Muscle of leg (tissue), 11 donors: ENCODE measurements around the gene VIL1. TPM values are rescaled to one million over a fixed set of nuclear protein-coding genes. Genes with fewer than 3 reads are reported as not detected.

ENCODE experiments used
- DNase-seq: peaks from one replicate; pipeline ENCODE4 v3.0.0; 2013
- H3K27ac ChIP-seq: one replicate; pipeline ENCODE4 v1.5.1; 2013; ENCODE audit warnings: mild to moderate bottlenecking, low read length, control low read depth
- H3K27me3 ChIP-seq: one replicate; pipeline ENCODE4 v1.6.1; 2013; ENCODE audit warnings: low read length; ENCODE audit not compliant: control insufficient read depth, insufficient read depth
- H3K36me3 ChIP-seq: one replicate; pipeline ENCODE4 v1.6.1; 2013; ENCODE audit warnings: low read length; ENCODE audit not compliant: control insufficient read depth, insufficient read depth
- H3K4me1 ChIP-seq: one replicate; pipeline ENCODE4 v1.6.1; 2013; ENCODE audit warnings: low read length; ENCODE audit not compliant: control insufficient read depth, insufficient read depth
- H3K4me3 ChIP-seq: one replicate; pipeline ENCODE4 v1.5.1; 2013; ENCODE audit warnings: low read length, control low read depth
- H3K9me3 ChIP-seq: replicated peaks from 2 replicates; pipeline ENCODE4 v1.6.1; 2013; ENCODE audit warnings: low read depth, low read length; ENCODE audit not compliant: control insufficient read depth
- whole genome bisulfite sequencing: methylation state at CpG from one replicate; pipeline ENCODE4 v1.1.5; 2013; ENCODE audit warnings: missing lambda C conversion rate; ENCODE audit not compliant: insufficient coverage; 5-methylcytosine and 5-hydroxymethylcytosine counted together
- polyA plus RNA-seq, 8 donors: library from polyadenylated mRNA; unstranded; fragments of 120-200 nt; gene quantifications; one replicate each; pipeline versions ENCODE4 v1.2.1 to v1.2.3, GENCODE V29; 2013; ENCODE audit warnings: inconsistent platforms in 1 of 8, low replicate concordance in 1 of 8; ENCODE audit not compliant: insufficient read length in 8 of 8, insufficient read depth in 1 of 8
- total RNA-seq: library from RNA; stranded (reverse); fragments of 120-200 nt; gene quantifications from one replicate; pipeline ENCODE4 v1.2.4, GENCODE V29; 2013

Gene VIL1
- total and polyA plus RNA-seq, 9 donors: 0.12 to 19.1 (median 0.45) TPM; not detected in 3

- H3K4me3 ChIP-seq: no peak overlapping the region
- H3K27ac ChIP-seq: no peak overlapping the region
- no peaks in the 10 kb centered on the region for H3K27me3 ChIP-seq
- no peaks in the 10 kb centered on the region for H3K9me3 ChIP-seq
- H3K36me3 ChIP-seq: peaks cover 9% of the 10 kb centered on the region
- DNase-seq: no peak
- 94% methylated on average over 5 of the region's 10 CpGs for WGBS
- H3K4me1 ChIP-seq: no peaks in the 10 kb centered on the region
Measured at GRCh38 chr2:218500501-218501060, 81.7 kb downstream of the VIL1 start.

- peaks cover 9% of the 10 kb centered on the region for H3K36me3 ChIP-seq
- DNase-seq: peak; percentile 60
- H3K27ac ChIP-seq: peak overlapping the region; percentile 42
- 89% methylated on average over 1 of the region's 2 CpGs for WGBS
- no peak overlapping the region for H3K4me3 ChIP-seq
- no peaks in the 10 kb centered on the region for H3K4me1 ChIP-seq
- H3K9me3 ChIP-seq: no peaks in the 10 kb centered on the region
- H3K27me3 ChIP-seq: no peaks in the 10 kb centered on the region
Measured at GRCh38 chr2:218501665-218502064, 82.7 kb downstream of the VIL1 start.

Other genes starting within 250 kb of the VIL1 start
- gene ARPC2, start 201.9 kb upstream of the VIL1 start, total RNA-seq: 206 TPM
- gene ARPC2, start 201.9 kb upstream of the VIL1 start, polyA plus RNA-seq: 100 to 1,000 TPM; 220 to 261 (median 237) TPM
- gene GPBAR1, start 158.1 kb upstream of the VIL1 start, total RNA-seq: 1.3 TPM
- gene GPBAR1, start 158.1 kb upstream of the VIL1 start, polyA plus RNA-seq: 1 to 10 TPM; 1.9 to 5.7 (median 2.9) TPM
- gene AAMP, start 149.0 kb upstream of the VIL1 start, total RNA-seq: 88.4 TPM
- 100 to 1,000 TPM in 7 of 8 donors, 10 to 100 TPM in 1; 89.5 to 124 (median 111) TPM for gene AAMP, start 149.0 kb upstream of the VIL1 start, polyA plus RNA-seq
- 50.7 TPM for gene PNKD, start 148.6 kb upstream of the VIL1 start, total RNA-seq
- gene PNKD, start 148.6 kb upstream of the VIL1 start, polyA plus RNA-seq: 10 to 100 TPM; 46.4 to 61.8 (median 51.9) TPM
- gene TMBIM1, start 126.6 kb upstream of the VIL1 start, total RNA-seq: 81.5 TPM
- 10 to 100 TPM; 72.2 to 95.7 (median 77.7) TPM for gene TMBIM1, start 126.6 kb upstream of the VIL1 start, polyA plus RNA-seq
- not detected for gene CATIP, start 62.3 kb upstream of the VIL1 start, total RNA-seq
- gene CATIP, start 62.3 kb upstream of the VIL1 start, polyA plus RNA-seq: under 1 TPM in 5 of 8 donors, not detected in 3; 0.07 to 0.31 (median 0.13) TPM
- gene SLC11A1, start 36.9 kb upstream of the VIL1 start, total RNA-seq: 0.49 TPM
- 1 to 10 TPM in 3 of 8 donors, under 1 TPM in 5; 0.16 to 2.0 (median 0.64) TPM for gene SLC11A1, start 36.9 kb upstream of the VIL1 start, polyA plus RNA-seq
- 64.9 TPM for gene CTDSP1, start 19.3 kb upstream of the VIL1 start, total RNA-seq
- gene CTDSP1, start 19.3 kb upstream of the VIL1 start, polyA plus RNA-seq: 100 to 1,000 TPM in 3 of 8 donors, 10 to 100 TPM in 5; 86.3 to 115 (median 93.9) TPM
- 11.0 TPM for gene USP37, start 149.2 kb downstream of the VIL1 start, total RNA-seq
- gene USP37, start 149.2 kb downstream of the VIL1 start, polyA plus RNA-seq: 10 to 100 TPM in 1 of 8 donors, 1 to 10 TPM in 7; 4.8 to 10.7 (median 9.0) TPM
- gene CNOT9, start 149.7 kb downstream of the VIL1 start, total RNA-seq: 35.4 TPM
- gene CNOT9, start 149.7 kb downstream of the VIL1 start, polyA plus RNA-seq: 10 to 100 TPM; 31.2 to 42.3 (median 36.1) TPM
- 41.8 TPM for gene PLCD4, start 188.8 kb downstream of the VIL1 start, total RNA-seq
- gene PLCD4, start 188.8 kb downstream of the VIL1 start, polyA plus RNA-seq: 10 to 100 TPM; 26.8 to 58.5 (median 45.9) TPM
- gene ZNF142, start 240.5 kb downstream of the VIL1 start, total RNA-seq: 7.0 TPM
- 10 to 100 TPM; 10.3 to 17.8 (median 12.4) TPM for gene ZNF142, start 240.5 kb downstream of the VIL1 start, polyA plus RNA-seq
- 33.8 TPM for gene BCS1L, start 240.6 kb downstream of the VIL1 start, total RNA-seq
- gene BCS1L, start 240.6 kb downstream of the VIL1 start, polyA plus RNA-seq: 10 to 100 TPM; 33.6 to 43.4 (median 37.8) TPM